B cell (primary cell): ENCODE data around the gene KIRREL3. TPM values are rescaled to one million over a fixed set of nuclear protein-coding genes. Genes with fewer than 3 reads are reported as not detected.

Experiments used
- ATAC-seq: fragments of 200-7000 bp; cut with Tn5 transposase; one replicate; pipeline ENCODE4 v1.10.0; 2021; ENCODE audit warnings: low read depth, mild to moderate bottlenecking, moderate number of reproducible peaks, moderate library complexity
- CTCF ChIA-PET: fragments of 350-600 bp; sonication (Branson Sonifier 250); formaldehyde crosslinking; loops from one replicate; lab custom pipeline; 2021; ENCODE audit warnings: antibody characterized with exemption, inconsistent platforms; lab: Charles Lee
- POLR2A ChIA-PET: fragments of 350-600 bp; sonication (Branson Sonifier 250); formaldehyde crosslinking; loops from one replicate; lab custom pipeline; 2021; ENCODE audit warnings: antibody characterized with exemption; lab: Charles Lee
- DNase-seq: peaks from one replicate; pipeline ENCODE4 v3.0.0; 2013
- H2AFZ ChIP-seq: 2 replicates; pipeline ENCODE4 v1.6.1; 2012; ENCODE audit warnings: mild to moderate bottlenecking, low read depth, low read length; ENCODE audit not compliant: insufficient read depth, poor library complexity, severe bottlenecking
- H3K27ac ChIP-seq, 2 donors: 1 replicate in 1 of 2; 2 replicates in 1 of 2; pipeline ENCODE4 v1.5.1; 2012 to 2013; ENCODE audit warnings: low read length in 2 of 2, mild to moderate bottlenecking in 2 of 2, moderate library complexity in 1 of 2
- H3K27me3 ChIP-seq, 4 experiments: fragments of 200-600 bp in 1 of 4; sonication (generic) in 1 of 4; replicated peaks in 1 of 4; 1 replicate in 2 of 4; 2 replicates in 2 of 4; pipeline versions ENCODE4 v1.6.1 to v1.7.0; 2013 to 2016; ENCODE audit warnings: low read length in 3 of 4, mild to moderate bottlenecking in 2 of 4, mixed read lengths in 1 of 4, moderate library complexity in 1 of 4; ENCODE audit not compliant: insufficient read depth in 4 of 4, control insufficient read depth in 3 of 4; ENCODE audit errors: control extremely low read depth in 1 of 4
- H3K36me3 ChIP-seq, 2 experiments: replicated peaks in 1 of 2; 1 replicate in 1 of 2; 2 replicates in 1 of 2; pipeline versions ENCODE4 v1.6.1 to v1.7.1; 2013; ENCODE audit warnings: low read length in 1 of 2; ENCODE audit not compliant: insufficient read depth in 2 of 2, control insufficient read depth in 1 of 2; ENCODE audit errors: control extremely low read depth in 1 of 2, extremely low read depth in 1 of 2
- H3K4me1 ChIP-seq, 2 donors: fragments of 200-600 bp in 1 of 2; sonication (generic) in 1 of 2; 1 replicate in 1 of 2; 2 replicates in 1 of 2; pipeline versions ENCODE4 v1.5.1 to v1.6.1; 2013 to 2017; ENCODE audit warnings: low read length in 2 of 2; ENCODE audit not compliant: control insufficient read depth in 2 of 2, insufficient read depth in 2 of 2
- H3K4me2 ChIP-seq: replicated peaks from 2 replicates; pipeline ENCODE3; 2012; ENCODE audit warnings: mild to moderate bottlenecking, low read depth, low read length; ENCODE audit not compliant: poor library complexity, severe bottlenecking
- H3K4me3 ChIP-seq, 5 experiments: fragments of 200-600 bp in 1 of 5; sonication (generic) in 1 of 5; 1 replicate in 3 of 5; 2 replicates in 2 of 5; pipeline versions ENCODE4 v1.5.1 to v1.7.0; 2011 to 2016; ENCODE audit warnings: low read length in 4 of 5, mild to moderate bottlenecking in 4 of 5, low read depth in 2 of 5, control low read depth in 1 of 5, moderate library complexity in 1 of 5; ENCODE audit not compliant: insufficient read depth in 1 of 5; ENCODE audit errors: control extremely low read depth in 1 of 5, extremely low read depth in 1 of 5
- H3K79me2 ChIP-seq: fragments of 200-600 bp; sonication (generic); one replicate; pipeline ENCODE4 v1.6.0; 2016; ENCODE audit warnings: low read length; ENCODE audit not compliant: control insufficient read depth, insufficient read depth
- H3K9ac ChIP-seq: fragments of 200-600 bp; sonication (generic); 2 replicates; pipeline ENCODE4 v1.6.1; 2017; ENCODE audit warnings: mild to moderate bottlenecking, low read length, moderate library complexity
- H3K9me3 ChIP-seq, 3 donors: one replicate each; pipeline versions ENCODE4 v1.6.1 to v1.7.1; 2013; ENCODE audit warnings: low read length in 2 of 3; ENCODE audit not compliant: control insufficient read depth in 2 of 3, insufficient read depth in 1 of 3; ENCODE audit errors: control extremely low read depth in 1 of 3
- H4K20me1 ChIP-seq: 2 replicates; pipeline ENCODE4 v1.6.0; 2012; ENCODE audit warnings: mild to moderate bottlenecking, low read length; ENCODE audit not compliant: insufficient read depth, control insufficient read depth, poor library complexity, severe bottlenecking
- H3K27ac Mint-ChIP-seq: one replicate; pipeline ENCODE4 v1.8.0; 2021; ENCODE audit warnings: mixed read lengths
- H3K27me3 Mint-ChIP-seq: one replicate; pipeline ENCODE4 v1.8.0; 2021; ENCODE audit warnings: mixed read lengths
- H3K4me1 Mint-ChIP-seq: one replicate; pipeline ENCODE4 v1.8.0; 2021; ENCODE audit warnings: mixed read lengths
- H3K4me3 Mint-ChIP-seq: one replicate; pipeline ENCODE4 v1.8.0; 2021; ENCODE audit warnings: mixed read lengths
- H3K9me3 Mint-ChIP-seq: one replicate; pipeline ENCODE4 v1.8.0; 2022; ENCODE audit warnings: mixed read lengths; ENCODE audit not compliant: insufficient read depth
- CTCF ChIP-seq: fragments of 200-600 bp; IDR thresholded peaks from one replicate; pipeline ENCODE4 v1.8.0; 2022; ENCODE audit warnings: antibody characterized with exemption, mild to moderate bottlenecking
- EZH2 ChIP-seq: IDR thresholded peaks from 2 replicates; pipeline ENCODE4 v1.6.1; 2012; ENCODE audit warnings: borderline replicate concordance, low read depth, mild to moderate bottlenecking, moderate library complexity, low read length; ENCODE audit not compliant: insufficient read depth, poor library complexity, severe bottlenecking
- WGBS: methylation state at CpG from one replicate; pipeline ENCODE4 v1.1.5; 2013; ENCODE audit warnings: missing lambda C conversion rate; ENCODE audit not compliant: insufficient coverage; 5-methylcytosine and 5-hydroxymethylcytosine counted together
- intact Hi-C: fragments of 100-400 bp; cut with micrococcal nuclease; formaldehyde crosslinking; loops from one replicate; pipeline ENCODE4 v1.10.0; 2022
- polyA plus RNA-seq: library from polyadenylated mRNA; depleted of rRNA; stranded (reverse); fragments of >200 nt; gene quantifications from 2 replicates; pipeline ENCODE4 v1.2.3, GENCODE V29; 2012
- total RNA-seq, 2 donors: library from RNA; stranded (reverse); fragments of 120-200 nt in 1 of 2; gene quantifications; 1 replicate in 1 of 2; 2 replicates in 1 of 2; pipeline versions ENCODE4 v1.2.3 to v1.2.4, GENCODE V29; 2013 to 2022

KIRREL3 gene
- total and polyA plus RNA-seq, 2 donors (not counting 1 experiment from before 2014, with no cell fraction given), result not detected

GRCh38 chr11:126488591-126489370 lies 511.8 kb downstream of the KIRREL3 start:
- Histone ChIP-seq H4K20me1 (no peaks in the 10 kb centered on the region), H3K36me3 (no peaks in the 10 kb centered on the region), H3K4me2 (no peak overlapping the region), H3K27ac (no peak overlapping the region), H3K9ac (no peak overlapping the region), H3K4me1 (no peaks in the 10 kb centered on the region), H2AFZ (no peak overlapping the region), H3K4me3 (no peak overlapping the region), H3K27me3 (no peaks in the 10 kb centered on the region), H3K9me3 (no peaks in the 10 kb centered on the region), H3K79me2 (no peaks in the 10 kb centered on the region)
- Mint-ChIP-seq H3K4me1 (peaks cover 6% of the 10 kb centered on the region), H3K27me3 (peaks cover 6% of the 10 kb centered on the region), H3K9me3 (no peaks in the 10 kb centered on the region), H3K27ac (no peak overlapping the region), H3K4me3 (no peak overlapping the region)
- 96% methylated on average over 23 of the region's 23 CpGs for WGBS
- DNase-seq, result no peak
- CTCF ChIA-PET, result interaction anchor here (1.7 kb wide), 1 partner anchor 8 kb away, joined by 10 read pairs; no protein-coding TSS in a partner anchor
- TF ChIP-seq CTCF (no peak), EZH2 (no peak)
- POLR2A ChIA-PET, result no interaction called here
- ATAC-seq, result no peak
- intact Hi-C loops, result no loop called here

GRCh38 chr11:126487711-126488110 lies 512.9 kb downstream of the KIRREL3 start:
- ChIA-PET CTCF (no interaction called here), POLR2A (no interaction called here)
- H4K20me1 ChIP-seq, result no peaks in the 10 kb centered on the region
- H3K4me1 Mint-ChIP-seq, result peaks cover 6% of the 10 kb centered on the region
- no peak for DNase-seq
- H3K36me3 ChIP-seq, result no peaks in the 10 kb centered on the region
- no peaks in the 10 kb centered on the region for H3K27me3 ChIP-seq
- no peaks in the 10 kb centered on the region for H3K9me3 Mint-ChIP-seq
- no peak overlapping the region for H3K4me3 ChIP-seq
- intact Hi-C loops, result no loop called here
- H3K4me3 Mint-ChIP-seq, result no peak overlapping the region
- no peak overlapping the region for H3K9ac ChIP-seq
- no peaks in the 10 kb centered on the region for H3K79me2 ChIP-seq
- H2AFZ ChIP-seq, result no peak overlapping the region
- no peak for TF ChIP-seq EZH2
- no peak for TF ChIP-seq CTCF
- peaks cover 6% of the 10 kb centered on the region for H3K27me3 Mint-ChIP-seq
- no peaks in the 10 kb centered on the region for H3K4me1 ChIP-seq
- no peaks in the 10 kb centered on the region for H3K9me3 ChIP-seq
- ATAC-seq, result no peak
- H3K4me2 ChIP-seq, result no peak overlapping the region
- 95% methylated on average over 8 of the region's 8 CpGs for WGBS
- H3K27ac ChIP-seq, result no peak overlapping the region
- H3K27ac Mint-ChIP-seq, result no peak overlapping the region
